Trophoblast cell (in vitro differentiated cells and primary cell): ENCODE data around the gene EIF4G3.
A peak's percentile ranks its signal among the peaks of the same experiment; 100 is the strongest.
"Not testable (repeated sequence)": the region's sequence is repeated elsewhere in the genome, so short reads cannot be mapped to it uniquely, and the experiment has no call there.

Experiments
- DNase-seq, 2 donors: peaks; one replicate each; pipeline ENCODE4 v3.0.0-alpha.2; 2016
- H2AFZ ChIP-seq: 2 replicates; pipeline ENCODE4 v1.6.1; 2013; ENCODE audit warnings: low read length, moderate library complexity, mild to moderate bottlenecking; ENCODE audit not compliant: insufficient read depth, poor library complexity
- H2AK5ac ChIP-seq: 2 replicates; pipeline ENCODE4 v1.6.1; 2013; ENCODE audit warnings: mild to moderate bottlenecking, low read length
- H2BK120ac ChIP-seq: 2 replicates; pipeline ENCODE4 v1.6.1; 2013; ENCODE audit warnings: low read length, mild to moderate bottlenecking, moderate library complexity; ENCODE audit not compliant: insufficient read depth, poor library complexity
- H2BK12ac ChIP-seq: 2 replicates; pipeline ENCODE4 v1.6.1; 2013; ENCODE audit warnings: mild to moderate bottlenecking, low read length, moderate library complexity
- H2BK5ac ChIP-seq: 2 replicates; pipeline ENCODE4 v1.6.1; 2013; ENCODE audit warnings: low read length, low read depth, moderate library complexity, mild to moderate bottlenecking; ENCODE audit not compliant: poor library complexity
- H3K14ac ChIP-seq: 2 replicates; pipeline ENCODE4 v1.6.1; 2013; ENCODE audit warnings: mild to moderate bottlenecking, low read length
- H3K18ac ChIP-seq: 2 replicates; pipeline ENCODE4 v1.6.1; 2013; ENCODE audit warnings: mild to moderate bottlenecking, low read length
- H3K23ac ChIP-seq: 2 replicates; pipeline ENCODE4 v1.6.1; 2013; ENCODE audit warnings: low read length
- H3K27ac ChIP-seq: 2 replicates; pipeline ENCODE4 v1.5.1; 2013; ENCODE audit warnings: low read depth, mild to moderate bottlenecking, inconsistent platforms, low read length, moderate library complexity
- H3K27me3 ChIP-seq: 2 replicates; pipeline ENCODE4 v1.6.1; 2013; ENCODE audit warnings: inconsistent platforms, mild to moderate bottlenecking, low read length, moderate library complexity; ENCODE audit not compliant: insufficient read depth
- H3K36me3 ChIP-seq, 2 experiments: 1 replicate in 1 of 2; 2 replicates in 1 of 2; pipeline ENCODE4 v1.6.1; 2013; ENCODE audit warnings: low read length in 2 of 2, mild to moderate bottlenecking in 2 of 2, moderate library complexity in 1 of 2; ENCODE audit not compliant: insufficient read depth in 2 of 2, control insufficient read depth in 1 of 2
- H3K4ac ChIP-seq: 2 replicates; pipeline ENCODE4 v1.6.1; 2013; ENCODE audit warnings: low read depth, mild to moderate bottlenecking, low read length, moderate library complexity
- H3K4me1 ChIP-seq, 2 experiments: 1 replicate in 1 of 2; 2 replicates in 1 of 2; pipeline ENCODE4 v1.6.1; 2013; ENCODE audit warnings: low read length in 2 of 2, mild to moderate bottlenecking in 2 of 2, moderate library complexity in 1 of 2; ENCODE audit not compliant: insufficient read depth in 2 of 2, control insufficient read depth in 1 of 2
- H3K4me2 ChIP-seq: 2 replicates; pipeline ENCODE4 v1.6.1; 2013; ENCODE audit warnings: inconsistent platforms, mild to moderate bottlenecking, low read length, moderate library complexity
- H3K4me3 ChIP-seq: 2 replicates; pipeline ENCODE4 v1.5.1; 2013; ENCODE audit warnings: mild to moderate bottlenecking, low read depth, low read length, inconsistent platforms
- H3K79me1 ChIP-seq: one replicate; pipeline ENCODE4 v1.6.1; 2013; ENCODE audit warnings: low read length
- H3K79me2 ChIP-seq: 2 replicates; pipeline ENCODE4 v1.6.1; 2013; ENCODE audit warnings: low read length, mild to moderate bottlenecking; ENCODE audit not compliant: control insufficient read depth, insufficient read depth, poor library complexity
- H3K9ac ChIP-seq: 2 replicates; pipeline ENCODE4 v1.6.1; 2013; ENCODE audit warnings: mild to moderate bottlenecking, low read length
- H3K9me3 ChIP-seq: 2 replicates; pipeline ENCODE4 v1.6.1; 2013; ENCODE audit warnings: low read depth, mild to moderate bottlenecking, control low read depth, inconsistent platforms, low read length; ENCODE audit not compliant: insufficient read depth
- H4K12ac ChIP-seq: 2 replicates; pipeline ENCODE4 v1.6.1; 2013; ENCODE audit warnings: low read depth, mild to moderate bottlenecking, low read length, moderate library complexity
- H4K8ac ChIP-seq: 2 replicates; pipeline ENCODE4 v1.6.1; 2013; ENCODE audit warnings: low read depth, mild to moderate bottlenecking, low read length, moderate library complexity
- H4K91ac ChIP-seq: one replicate; pipeline ENCODE4 v1.6.1; 2013; ENCODE audit warnings: low read depth, mild to moderate bottlenecking, low read length, moderate library complexity
- WGBS: extraction: QIAGEN DNeasy Blood & Tissue Kit; methylation state at CpG from one replicate; pipeline ENCODE4 v1.1.7; 2013; ENCODE audit warnings: missing lambda C conversion rate; ENCODE audit not compliant: insufficient read length, insufficient coverage; ENCODE audit errors: extremely low coverage; 5-methylcytosine and 5-hydroxymethylcytosine counted together

EIF4G3 gene

GRCh38 chr1:21178271-21178670 is 1.6 kb upstream of the EIF4G3 start:
- not testable (repeated sequence) for DNase-seq, H3K4me1 ChIP-seq, H4K8ac ChIP-seq, H4K12ac ChIP-seq, H3K18ac ChIP-seq, H3K4me3 ChIP-seq, H3K36me3 ChIP-seq, H3K4ac ChIP-seq, H3K27ac ChIP-seq, H4K91ac ChIP-seq, H2BK5ac ChIP-seq, H3K27me3 ChIP-seq, H2BK120ac ChIP-seq, H3K23ac ChIP-seq, H3K9me3 ChIP-seq, H3K14ac ChIP-seq, H2AFZ ChIP-seq, H3K9ac ChIP-seq, H2BK12ac ChIP-seq, H2AK5ac ChIP-seq, H3K79me2 ChIP-seq, H3K4me2 ChIP-seq
- no CpG with 5 or more reads among the region's 16 CpGs for WGBS
- H3K79me1 ChIP-seq, result peaks cover 13% of the 10 kb centered on the region

- Histone ChIP-seq H3K9me3 (no peaks in the 10 kb centered on the region), H3K79me1 (peaks cover 13% of the 10 kb centered on the region), H3K9ac (peak overlapping the region; percentile 80), H3K27ac (peak overlapping the region; percentile 48), H4K91ac (peak overlapping the region; percentile 82), H3K23ac (no peak overlapping the region), H4K8ac (peak overlapping the region; percentile 59), H3K4ac (peak overlapping the region; percentile 91), H4K12ac (peak overlapping the region; percentile 63), H3K4me3 (peak overlapping the region; percentile 95), H3K14ac (peak overlapping the region; percentile 76), H2BK120ac (peak overlapping the region; percentile 18), H3K27me3 (no peaks in the 10 kb centered on the region), H3K79me2 (peaks cover 9% of the 10 kb centered on the region), H2BK12ac (no peak overlapping the region), H3K4me2 (peak overlapping the region; percentile 85), H2AFZ (peak overlapping the region; percentile 66), H2AK5ac (peak overlapping the region; percentile 71), H3K36me3 (peaks cover 3 to 5% of the 10 kb centered on the region in 2 experiments), H3K4me1 (peaks cover 0 to 5% of the 10 kb centered on the region in 2 experiments), H2BK5ac (peak overlapping the region; percentile 80), H3K18ac (peak overlapping the region; percentile 74)
- DNase-seq, result peak in 1 of 2 donors; percentile 28
- WGBS, result no CpG with 5 or more reads among the region's 69 CpGs
These were observed 771 bp downstream of the EIF4G3 start for GRCh38 chr1:21175670-21176581.

- Histone ChIP-seq H3K9ac (no peak overlapping the region), H3K27me3 (no peaks in the 10 kb centered on the region), H2BK120ac (no peak overlapping the region), H3K4me1 (peaks cover 0 to 5% of the 10 kb centered on the region in 2 experiments), H3K4me3 (no peak overlapping the region), H3K36me3 (peaks cover 6 to 7% of the 10 kb centered on the region in 2 experiments), H3K79me1 (peaks cover 13% of the 10 kb centered on the region), H4K91ac (no peak overlapping the region), H2BK12ac (no peak overlapping the region), H2BK5ac (no peak overlapping the region), H3K14ac (no peak overlapping the region), H3K79me2 (peaks cover 9% of the 10 kb centered on the region), H3K9me3 (no peaks in the 10 kb centered on the region), H2AFZ (no peak overlapping the region), H4K8ac (no peak overlapping the region), H3K4me2 (peak overlapping the region; percentile 85), H2AK5ac (no peak overlapping the region), H3K23ac (no peak overlapping the region), H3K27ac (no peak overlapping the region), H3K18ac (no peak overlapping the region), H3K4ac (peak overlapping the region; percentile 52), H4K12ac (no peak overlapping the region)
- no CpG with 5 or more reads among the region's 6 CpGs for WGBS
- DNase-seq, result peak; percentile 26 to 45
These were observed 1.4 kb downstream of the EIF4G3 start for GRCh38 chr1:21175324-21175669.

GRCh38 chr1:21174654-21175323 is 1.9 kb downstream of the EIF4G3 start:
- Histone ChIP-seq H3K9me3 (no peaks in the 10 kb centered on the region), H2BK12ac (no peak overlapping the region), H3K27ac (no peak overlapping the region), H2BK120ac (no peak overlapping the region), H3K18ac (no peak overlapping the region), H3K14ac (no peak overlapping the region), H4K91ac (no peak overlapping the region), H3K4me3 (no peak overlapping the region), H2AFZ (no peak overlapping the region), H3K79me1 (peaks cover 13% of the 10 kb centered on the region), H3K4me2 (peak overlapping the region; percentile 85), H3K27me3 (no peaks in the 10 kb centered on the region), H4K8ac (no peak overlapping the region), H2AK5ac (no peak overlapping the region), H3K9ac (no peak overlapping the region), H3K79me2 (peaks cover 9% of the 10 kb centered on the region), H3K4ac (peak overlapping the region; percentile 66), H3K23ac (no peak overlapping the region), H3K36me3 (peaks cover 8 to 9% of the 10 kb centered on the region in 2 experiments), H2BK5ac (no peak overlapping the region), H3K4me1 (peaks cover 0 to 5% of the 10 kb centered on the region in 2 experiments), H4K12ac (no peak overlapping the region)
- peak; percentile 25 to 89 for DNase-seq
- 100% methylated on average over 2 of the region's 12 CpGs for WGBS
